ENCODE data around the gene NRP2. TPM values are rescaled to one million over a fixed set of nuclear protein-coding genes. Genes with fewer than 3 reads are reported as not detected.

Gene NRP2
- polyA plus RNA-seq (2013, experiment 1 of 2): 27.1 TPM
- polyA plus RNA-seq (2013, experiment 2 of 2): 29.0 TPM

- Histone ChIP-seq H3K9ac (ENCODE audit: low read depth, low read length) (peak within 1 kb of the TSS; percentile 82), H3K27me3 (ENCODE audit: insufficient read depth, low read length) (peaks cover 60% of the 10 kb centered on the region), H3K4me1 (ENCODE audit: insufficient read depth, low read length) (peaks cover 44% of the 10 kb centered on the region), H3K9me3 (ENCODE audit: insufficient read depth, low read depth, low read length) (no peaks in the 10 kb centered on the region), H3K27ac (ENCODE audit: low read depth, low read length) (peak within 1 kb of the TSS; percentile 46; the same call in 1 of the 2 replicates), H3K4me3 (ENCODE audit: low read length) (peak within 1 kb of the TSS; percentile 71), H3K36me3 (ENCODE audit: insufficient read depth, low read length) (no peaks in the 10 kb centered on the region)
- under 1% methylated on average over 71 of the region's 71 CpGs for WGBS
These were observed at the start of gene NRP2 for GRCh38 chr2:205682239-205682970. Gene NRP2, plus strand, starts transcription at chr2:205682501. Its CDS starts 790 bp downstream, at chr2:205683291.

DNA sequence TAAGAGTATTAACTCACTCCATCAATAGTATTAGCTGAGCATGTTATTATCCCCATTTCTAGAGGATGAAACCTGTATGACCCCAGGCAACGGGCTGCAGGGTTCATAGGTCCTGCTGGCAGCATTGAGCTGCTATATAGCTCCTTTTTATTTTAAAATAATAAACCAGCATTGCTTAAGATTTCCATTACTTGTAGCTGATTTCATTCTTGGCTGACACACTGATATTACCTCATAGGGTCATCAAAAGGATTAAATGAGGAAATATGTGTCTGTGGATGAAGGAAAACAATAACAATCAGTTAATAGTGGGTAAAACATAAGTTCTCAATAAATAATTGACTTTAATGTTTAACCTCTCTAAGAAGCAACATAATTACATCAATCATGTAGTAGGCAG, 48.3 kb upstream of the NRP2 start:
- Histone ChIP-seq H3K4me3 (ENCODE audit: low read length) (no peak overlapping the region), H3K27ac (ENCODE audit: low read depth, low read length) (no peak overlapping the region), H3K36me3 (ENCODE audit: insufficient read depth, low read length) (no peaks in the 10 kb centered on the region), H3K27me3 (ENCODE audit: insufficient read depth, low read length) (no peaks in the 10 kb centered on the region), H3K4me1 (ENCODE audit: insufficient read depth, low read length) (peaks cover 14% of the 10 kb centered on the region; the same call in 1 of the 2 replicates), H3K9me3 (ENCODE audit: insufficient read depth, low read depth, low read length) (no peaks in the 10 kb centered on the region), H3K9ac (ENCODE audit: low read depth, low read length) (no peak overlapping the region)
- WGBS: 93% methylated on average over 1 of the region's 1 CpG

DNA sequence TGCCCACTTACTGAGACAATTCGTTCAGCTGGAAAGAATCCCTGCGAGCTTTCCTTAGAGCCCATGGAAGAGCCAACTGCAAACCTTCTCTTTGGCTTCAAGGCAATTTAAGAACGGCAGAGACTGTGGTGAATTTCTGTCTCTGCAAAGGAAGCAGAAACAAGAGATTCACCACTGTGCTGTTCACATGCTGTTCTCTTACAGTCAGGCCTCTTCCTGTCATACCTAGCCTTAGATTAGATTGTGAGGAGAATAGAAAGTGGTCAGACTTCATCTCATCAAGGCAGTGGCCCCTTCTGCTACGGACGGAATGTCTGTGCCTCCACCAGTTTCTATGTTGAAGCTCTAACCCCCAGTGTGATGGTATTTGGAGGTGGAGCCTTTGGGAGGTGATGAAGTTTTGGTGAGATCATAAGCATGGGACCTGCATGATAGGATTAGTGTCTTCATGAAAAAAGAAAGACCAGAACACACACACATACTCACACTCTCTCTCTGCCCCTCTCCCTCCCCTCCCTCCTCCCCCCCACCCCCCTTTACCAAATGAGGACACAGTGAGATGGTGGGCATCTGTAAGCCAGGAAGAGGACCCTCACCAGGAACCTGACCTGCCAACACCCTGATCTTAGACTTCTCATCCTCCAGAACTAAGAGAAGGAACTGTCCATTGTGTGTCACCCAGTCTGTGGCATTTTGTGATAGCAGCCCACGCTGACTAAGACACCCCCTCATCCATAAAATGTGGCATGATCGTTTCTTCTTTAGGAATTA, 45.6 kb upstream of the NRP2 start:
- Histone ChIP-seq H3K9me3 (ENCODE audit: insufficient read depth, low read depth, low read length) (no peaks in the 10 kb centered on the region), H3K9ac (ENCODE audit: low read depth, low read length) (no peak overlapping the region), H3K4me1 (ENCODE audit: insufficient read depth, low read length) (peaks cover 15% of the 10 kb centered on the region), H3K4me3 (ENCODE audit: low read length) (no peak overlapping the region), H3K27ac (ENCODE audit: low read depth, low read length) (no peak overlapping the region), H3K36me3 (ENCODE audit: insufficient read depth, low read length) (no peaks in the 10 kb centered on the region), H3K27me3 (ENCODE audit: insufficient read depth, low read length) (no peaks in the 10 kb centered on the region)
- WGBS: 90% methylated on average over 7 of the region's 7 CpGs

GRCh38 chr2:205637320-205637602, 45.0 kb upstream of the NRP2 start:
- Histone ChIP-seq H3K4me1 (ENCODE audit: insufficient read depth, low read length) (peaks cover 15% of the 10 kb centered on the region), H3K27ac (ENCODE audit: low read depth, low read length) (no peak overlapping the region), H3K27me3 (ENCODE audit: insufficient read depth, low read length) (no peaks in the 10 kb centered on the region), H3K4me3 (ENCODE audit: low read length) (no peak overlapping the region), H3K9ac (ENCODE audit: low read depth, low read length) (no peak overlapping the region), H3K36me3 (ENCODE audit: insufficient read depth, low read length) (no peaks in the 10 kb centered on the region), H3K9me3 (ENCODE audit: insufficient read depth, low read depth, low read length) (no peaks in the 10 kb centered on the region)

DNA sequence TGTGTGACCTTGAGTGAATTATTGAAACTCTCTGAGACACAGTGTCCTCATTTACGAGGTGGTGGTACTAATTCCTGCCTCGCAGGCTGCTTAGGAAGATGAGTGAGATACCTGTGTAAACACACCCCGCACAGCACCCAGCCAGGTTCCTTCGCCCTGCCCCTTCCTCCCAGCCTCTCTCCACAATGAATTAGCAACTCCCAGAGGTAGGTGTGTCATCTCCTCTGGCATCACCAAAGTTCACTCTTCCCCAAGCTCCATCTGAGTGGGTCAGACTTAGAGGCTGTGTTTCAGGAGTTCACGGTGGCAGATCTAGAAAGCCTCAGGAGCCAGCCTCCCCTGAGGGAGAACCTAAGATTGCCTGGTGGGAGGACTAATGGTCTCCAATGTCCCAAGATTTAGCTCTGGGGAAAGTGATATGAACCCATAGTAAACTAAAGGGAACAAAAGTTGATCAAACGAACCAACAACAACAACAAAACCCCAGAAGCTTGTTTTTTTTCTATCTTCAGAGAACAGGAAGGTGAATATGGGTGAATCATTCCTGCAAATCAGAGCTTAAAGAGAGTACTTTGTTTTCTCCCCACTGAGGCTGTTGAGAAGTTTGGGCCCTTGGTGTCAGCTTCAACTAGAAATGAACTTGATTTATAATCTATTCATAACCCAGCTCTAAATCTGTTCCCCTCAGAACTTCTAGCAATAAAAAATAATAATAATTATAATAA, 44.4 kb upstream of the NRP2 start:
- no peaks in the 10 kb centered on the region for H3K36me3 ChIP-seq (ENCODE audit: insufficient read depth, low read length)
- no peak overlapping the region for H3K4me3 ChIP-seq (ENCODE audit: low read length)
- WGBS: 92% methylated on average over 5 of the region's 6 CpGs
- no peaks in the 10 kb centered on the region for H3K27me3 ChIP-seq (ENCODE audit: insufficient read depth, low read length)
- no peak overlapping the region for H3K9ac ChIP-seq (ENCODE audit: low read depth, low read length)
- H3K9me3 ChIP-seq (ENCODE audit: insufficient read depth, low read depth, low read length): no peaks in the 10 kb centered on the region
- peaks cover 16% of the 10 kb centered on the region for H3K4me1 ChIP-seq (ENCODE audit: insufficient read depth, low read length)
- no peak overlapping the region for H3K27ac ChIP-seq (ENCODE audit: low read depth, low read length)

GRCh38 chr2:205640716-205641115, 41.6 kb upstream of the NRP2 start:
- no peaks in the 10 kb centered on the region for H3K27me3 ChIP-seq (ENCODE audit: insufficient read depth, low read length)
- no peaks in the 10 kb centered on the region for H3K36me3 ChIP-seq (ENCODE audit: insufficient read depth, low read length)
- no peaks in the 10 kb centered on the region for H3K9me3 ChIP-seq (ENCODE audit: insufficient read depth, low read depth, low read length)
- no peak overlapping the region for H3K9ac ChIP-seq (ENCODE audit: low read depth, low read length)
- 66% methylated on average over 4 of the region's 4 CpGs for WGBS
- no peak overlapping the region for H3K27ac ChIP-seq (ENCODE audit: low read depth, low read length)
- H3K4me3 ChIP-seq (ENCODE audit: low read length): no peak overlapping the region
- H3K4me1 ChIP-seq (ENCODE audit: insufficient read depth, low read length): peaks cover 26% of the 10 kb centered on the region

- Histone ChIP-seq H3K27me3 (ENCODE audit: insufficient read depth, low read length) (no peaks in the 10 kb centered on the region), H3K9ac (ENCODE audit: low read depth, low read length) (no peak overlapping the region), H3K36me3 (ENCODE audit: insufficient read depth, low read length) (no peaks in the 10 kb centered on the region), H3K9me3 (ENCODE audit: insufficient read depth, low read depth, low read length) (no peaks in the 10 kb centered on the region), H3K4me3 (ENCODE audit: low read length) (no peak overlapping the region), H3K27ac (ENCODE audit: low read depth, low read length) (no peak overlapping the region), H3K4me1 (ENCODE audit: insufficient read depth, low read length) (peaks cover 36% of the 10 kb centered on the region)
- 71% methylated on average over 6 of the region's 6 CpGs for WGBS
These were observed 39.5 kb upstream of the NRP2 start for GRCh38 chr2:205642599-205643356.

DNA sequence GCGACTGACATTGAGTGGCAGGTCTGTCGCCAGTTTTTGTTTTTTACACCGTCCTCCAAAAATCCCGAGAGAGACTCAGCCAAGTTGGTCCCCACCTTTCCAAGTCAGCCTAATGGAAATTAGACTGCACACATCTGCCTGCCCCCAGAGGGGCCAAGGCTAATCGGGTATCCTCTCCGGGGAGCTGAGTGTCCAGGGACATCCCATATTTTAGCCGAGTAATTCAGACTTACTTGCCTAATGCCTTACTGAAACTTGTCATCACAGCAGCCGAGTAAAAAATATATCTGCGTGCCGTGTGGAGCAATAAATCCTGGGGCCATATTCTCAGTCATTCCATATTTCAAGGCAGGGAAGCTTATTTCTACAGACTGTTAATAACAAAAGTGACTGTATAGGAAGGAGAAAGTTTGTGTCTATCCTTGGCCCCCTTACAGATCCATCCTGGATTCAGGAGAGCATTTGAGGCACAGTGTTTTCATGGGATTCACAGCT, 38.9 kb upstream of the NRP2 start:
- 91% methylated on average over 10 of the region's 10 CpGs for WGBS
- Histone ChIP-seq H3K9ac (ENCODE audit: low read depth, low read length) (no peak overlapping the region), H3K27me3 (ENCODE audit: insufficient read depth, low read length) (no peaks in the 10 kb centered on the region), H3K36me3 (ENCODE audit: insufficient read depth, low read length) (no peaks in the 10 kb centered on the region), H3K27ac (ENCODE audit: low read depth, low read length) (no peak overlapping the region), H3K4me1 (ENCODE audit: insufficient read depth, low read length) (peaks cover 38% of the 10 kb centered on the region), H3K9me3 (ENCODE audit: insufficient read depth, low read depth, low read length) (no peaks in the 10 kb centered on the region), H3K4me3 (ENCODE audit: low read length) (no peak overlapping the region)

DNA sequence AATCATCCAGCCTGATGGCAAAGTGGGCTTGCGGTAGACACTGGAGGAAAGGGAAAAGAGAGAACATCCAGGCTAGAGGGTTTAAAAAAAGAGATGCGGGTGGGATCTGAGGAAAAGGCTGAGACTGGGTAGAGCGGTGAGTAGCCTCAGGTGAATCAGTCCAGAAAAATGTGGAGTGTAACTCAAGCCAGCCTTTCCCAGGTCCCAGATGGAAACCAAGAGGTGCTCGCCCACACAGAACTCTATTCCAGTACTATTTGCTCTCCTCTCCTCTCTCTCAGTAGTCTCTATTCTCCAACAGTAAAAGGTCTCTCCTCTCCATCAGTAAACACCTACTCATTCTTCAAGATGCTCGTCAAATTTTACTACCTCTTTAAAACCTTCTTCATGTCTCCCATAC, 38.3 kb upstream of the NRP2 start:
- H3K9me3 ChIP-seq (ENCODE audit: insufficient read depth, low read depth, low read length): no peaks in the 10 kb centered on the region
- WGBS: 90% methylated on average over 5 of the region's 5 CpGs
- H3K27ac ChIP-seq (ENCODE audit: low read depth, low read length): no peak overlapping the region
- H3K4me3 ChIP-seq (ENCODE audit: low read length): no peak overlapping the region
- H3K27me3 ChIP-seq (ENCODE audit: insufficient read depth, low read length): no peaks in the 10 kb centered on the region
- no peak overlapping the region for H3K9ac ChIP-seq (ENCODE audit: low read depth, low read length)
- no peaks in the 10 kb centered on the region for H3K36me3 ChIP-seq (ENCODE audit: insufficient read depth, low read length)
- H3K4me1 ChIP-seq (ENCODE audit: insufficient read depth, low read length): peaks cover 38% of the 10 kb centered on the region

- H3K9ac ChIP-seq (ENCODE audit: low read depth, low read length): no peak overlapping the region
- H3K27me3 ChIP-seq (ENCODE audit: insufficient read depth, low read length): no peaks in the 10 kb centered on the region
- no peaks in the 10 kb centered on the region for H3K36me3 ChIP-seq (ENCODE audit: insufficient read depth, low read length)
- no peak overlapping the region for H3K4me3 ChIP-seq (ENCODE audit: low read length)
- H3K9me3 ChIP-seq (ENCODE audit: insufficient read depth, low read depth, low read length): no peaks in the 10 kb centered on the region
- H3K27ac ChIP-seq (ENCODE audit: low read depth, low read length): no peak overlapping the region
- 86% methylated on average over 8 of the region's 8 CpGs for WGBS
- H3K4me1 ChIP-seq (ENCODE audit: insufficient read depth, low read length): peaks cover 47% of the 10 kb centered on the region
These were observed 35.6 kb upstream of the NRP2 start for GRCh38 chr2:205646680-205647079.

Data from HUES64 (cell line).